ENCODE measurements around the gene NCAM2. TPM values are rescaled to one million over a fixed set of nuclear protein-coding genes. Genes with fewer than 3 reads are reported as not detected.

NCAM2 gene
- total RNA-seq, 1 donor from 2014 or later, result 7.6 TPM

DNA sequence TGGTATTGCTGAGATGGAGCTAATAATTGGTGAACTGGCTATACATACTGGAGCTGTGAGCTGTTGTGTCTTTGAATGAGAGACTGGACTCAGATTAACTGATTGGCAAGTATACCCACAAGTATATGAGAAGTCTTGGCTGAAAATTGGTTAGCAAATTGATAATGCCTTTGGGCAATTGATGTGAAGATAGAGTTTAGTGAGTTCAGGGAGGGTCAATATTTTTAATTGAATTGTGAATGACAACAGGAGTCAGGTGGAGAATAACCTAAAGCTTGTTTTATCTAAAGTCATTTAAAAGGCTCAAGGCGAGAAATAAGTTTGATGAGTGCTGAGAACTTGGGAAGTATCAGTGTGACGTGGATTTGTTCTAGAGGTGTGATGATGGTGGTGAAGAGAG lies 27.5 kb downstream of the NCAM2 start:
- no peak for DNase-seq (ENCODE audit: extremely low read depth, low read depth, low spot score)

DNA sequence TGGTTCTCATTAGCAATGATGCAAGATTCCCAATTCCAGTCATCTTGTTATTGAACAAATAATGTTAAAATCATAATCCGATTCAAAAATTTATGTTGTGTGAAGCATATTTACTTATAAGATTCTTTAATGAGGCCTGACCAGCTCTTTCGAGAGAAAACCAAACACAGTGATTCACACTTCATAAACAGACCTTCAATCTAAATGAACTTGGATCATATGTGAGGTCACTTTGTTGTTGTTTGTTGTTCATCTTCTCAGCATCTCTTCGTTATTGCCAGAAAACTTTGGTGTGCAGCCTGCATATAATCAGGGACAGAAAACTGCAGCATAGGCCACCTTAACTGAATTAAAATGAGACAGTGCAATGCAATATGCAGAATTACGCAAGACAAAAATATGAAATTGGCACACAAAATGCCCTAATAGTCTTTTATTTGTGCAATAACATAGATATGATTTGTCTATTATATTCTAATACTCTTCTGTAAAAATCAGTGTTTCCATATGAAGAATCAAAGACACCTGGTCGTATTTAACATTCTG lies 30.1 kb downstream of the NCAM2 start:
- DNase-seq (ENCODE audit: extremely low read depth, low read depth, low spot score), result no peak

DNA sequence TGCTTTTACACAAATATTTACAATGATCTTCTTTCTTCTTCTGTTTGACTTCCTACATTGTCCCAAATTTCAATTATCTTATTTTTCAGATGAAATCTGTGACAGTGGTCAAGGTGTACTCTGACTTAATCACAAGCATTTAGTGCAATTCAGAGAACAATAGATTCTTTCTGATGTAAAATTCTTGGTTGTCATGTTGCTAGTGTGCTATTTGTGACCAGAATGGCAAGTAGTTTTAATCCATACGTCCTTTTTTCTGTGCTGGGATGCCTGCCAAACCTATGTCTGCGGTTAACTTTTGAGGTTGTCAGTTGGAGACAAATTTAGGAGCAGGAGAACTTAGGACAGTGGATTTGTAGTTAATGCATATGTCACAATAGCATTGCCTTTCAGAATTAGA lies 31.0 kb downstream of the NCAM2 start:
- DNase-seq (ENCODE audit: extremely low read depth, low read depth, low spot score), result no peak

DNA sequence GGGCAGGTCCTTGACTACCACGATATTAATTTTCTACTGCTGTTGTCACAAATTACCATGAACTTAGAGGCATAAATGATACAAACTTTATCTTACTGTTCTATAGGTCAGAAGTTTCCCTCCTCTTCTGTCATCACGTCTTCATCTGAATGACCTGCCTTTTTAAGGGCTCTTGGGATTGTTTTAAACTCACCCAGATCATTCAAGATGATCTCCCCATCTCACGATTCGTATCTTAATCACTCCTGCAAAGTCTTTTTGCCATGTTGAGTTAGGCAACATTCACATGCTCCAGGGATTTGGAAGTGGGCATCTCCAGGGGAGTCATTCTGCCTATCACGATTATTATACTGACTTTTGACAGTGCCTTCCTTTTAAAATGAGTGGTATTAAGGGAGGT lies 32.1 kb downstream of the NCAM2 start:
- no peak for DNase-seq (ENCODE audit: extremely low read depth, low read depth, low spot score)

DNA sequence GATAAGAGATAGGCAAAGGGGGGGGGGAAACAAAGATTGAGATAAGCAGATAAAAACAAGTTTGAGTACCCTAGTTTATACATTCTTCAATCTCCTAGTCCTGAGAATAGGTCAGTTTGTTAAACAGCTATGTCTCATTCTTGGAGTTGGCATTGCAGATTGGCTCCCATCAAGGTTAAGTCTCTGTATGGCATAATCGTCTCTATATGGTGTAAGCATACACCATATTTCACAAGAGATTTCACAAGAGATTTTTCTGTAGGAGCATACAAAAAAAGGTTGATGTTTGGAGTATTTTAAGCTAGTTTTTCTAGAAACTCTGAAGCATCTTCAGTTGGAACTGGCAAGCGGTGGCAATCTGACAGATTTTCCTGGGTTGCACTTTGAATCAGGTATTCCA lies 35.8 kb downstream of the NCAM2 start:
- no peak for DNase-seq (ENCODE audit: extremely low read depth, low read depth, low spot score)

- DNase-seq (ENCODE audit: extremely low read depth, low read depth, low spot score), result no peak
Measured at GRCh38 chr21:21039624-21040170, 41.5 kb downstream of the NCAM2 start.

- DNase-seq (ENCODE audit: extremely low read depth, low read depth, low spot score), result no peak
Measured at GRCh38 chr21:21045518-21045917, 47.3 kb downstream of the NCAM2 start.

GRCh38 chr21:21046063-21046462 lies 47.9 kb downstream of the NCAM2 start:
- no peak for DNase-seq (ENCODE audit: extremely low read depth, low read depth, low spot score)

DNA sequence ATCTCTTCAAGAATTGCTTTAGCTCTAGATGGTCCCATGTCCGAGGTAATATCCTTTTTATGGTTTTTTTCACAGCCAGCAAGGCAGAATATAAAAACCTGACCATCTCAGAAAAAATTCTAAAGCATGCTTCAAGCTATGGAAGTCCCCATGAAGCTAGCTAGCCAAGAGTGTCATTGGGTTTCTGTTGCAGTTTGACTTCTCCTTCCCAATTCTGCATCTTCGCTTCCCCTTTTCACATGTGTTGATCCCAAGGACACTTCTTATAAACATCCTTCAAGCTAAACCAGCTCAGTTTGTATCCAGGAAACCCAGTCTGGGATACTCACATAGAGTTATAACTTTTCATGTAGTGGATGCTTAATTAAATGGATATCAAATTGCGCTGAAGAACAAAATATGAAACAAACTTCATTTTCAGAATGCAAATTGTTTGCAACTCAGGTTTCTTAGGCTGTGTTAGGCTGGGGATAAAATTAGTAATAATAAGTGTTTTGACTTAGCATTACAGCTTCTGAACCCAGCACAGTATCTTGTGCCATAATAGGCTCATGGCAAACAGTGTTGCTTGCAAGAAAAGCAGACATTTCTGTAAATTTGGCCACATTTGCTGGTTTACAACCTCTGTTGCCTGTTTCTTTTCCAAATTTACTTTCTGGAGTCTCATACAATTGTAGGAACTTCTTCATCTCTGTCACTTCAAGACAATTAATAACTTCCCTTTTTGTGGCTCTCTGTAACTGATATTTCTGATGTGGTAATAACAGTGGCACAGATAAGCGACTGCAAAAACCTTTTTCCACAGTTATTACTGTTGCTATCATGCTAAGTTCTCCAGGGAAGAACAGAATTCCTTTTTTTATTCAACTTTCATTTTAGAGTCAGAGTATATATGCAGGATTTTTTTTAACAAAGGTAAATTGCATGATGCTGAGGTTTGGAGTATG lies 53.2 kb downstream of the NCAM2 start:
- DNase-seq (ENCODE audit: extremely low read depth, low read depth, low spot score), result no peak

GRCh38 chr21:21052672-21053071 lies 54.5 kb downstream of the NCAM2 start:
- DNase-seq (ENCODE audit: extremely low read depth, low read depth, low spot score), result no peak

DNA sequence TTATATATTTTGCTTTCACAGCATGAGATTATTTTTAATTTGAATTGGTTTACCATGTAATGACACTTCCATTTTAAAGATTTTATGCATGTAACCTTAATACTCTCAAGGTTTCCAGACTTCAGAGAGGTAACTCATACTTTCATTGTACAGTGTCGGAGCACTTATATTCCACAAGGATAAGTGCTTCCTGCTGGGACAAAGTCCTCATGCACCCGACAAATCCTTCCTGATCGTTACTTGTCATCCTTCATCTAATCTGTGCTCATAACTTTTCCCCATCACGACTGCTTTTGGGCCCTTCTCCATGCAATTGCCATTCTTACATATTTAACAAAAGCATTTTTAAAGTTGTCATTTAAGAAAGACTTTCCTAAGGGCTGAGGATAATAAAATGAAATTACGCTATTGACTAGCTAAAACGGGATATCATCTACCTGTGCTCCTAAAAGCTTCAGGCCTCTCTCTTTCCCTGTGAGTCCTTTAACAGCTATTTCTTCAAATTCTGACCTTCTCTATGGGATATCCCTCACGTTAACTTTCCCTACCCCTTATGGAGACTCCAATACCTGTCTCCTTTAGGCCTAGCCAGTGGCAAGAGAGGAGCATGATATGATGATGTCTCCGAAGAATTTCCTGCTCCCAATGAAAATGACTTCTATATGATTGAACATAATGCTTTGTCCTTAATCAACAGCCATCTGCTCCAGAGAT lies 59.3 kb downstream of the NCAM2 start:
- no peak for DNase-seq (ENCODE audit: extremely low read depth, low read depth, low spot score)

- no peak for DNase-seq (ENCODE audit: extremely low read depth, low read depth, low spot score)
Measured at GRCh38 chr21:21063828-21064227, 65.6 kb downstream of the NCAM2 start.

GRCh38 chr21:21064353-21064752 lies 66.1 kb downstream of the NCAM2 start:
- no peak for DNase-seq (ENCODE audit: extremely low read depth, low read depth, low spot score)

DNA sequence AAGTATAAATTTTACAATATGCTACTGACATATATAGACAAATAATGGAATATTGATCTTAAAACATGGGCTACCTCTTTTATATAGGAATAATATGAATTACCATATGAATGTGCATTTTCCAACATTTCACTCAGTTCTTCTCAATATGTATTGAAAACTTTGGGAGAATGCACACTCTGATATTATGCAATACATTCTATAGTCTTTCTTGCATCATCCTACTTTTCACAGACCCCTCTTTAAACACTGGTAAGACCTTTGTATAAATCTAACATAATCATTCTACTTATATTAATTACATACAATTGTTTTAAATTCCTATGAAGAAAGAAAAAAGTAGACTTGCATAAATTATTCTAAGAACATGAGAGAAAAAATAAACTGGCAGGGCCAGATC lies 69.2 kb downstream of the NCAM2 start:
- DNase-seq (ENCODE audit: extremely low read depth, low read depth, low spot score), result no peak

GRCh38 chr21:21074305-21074704 lies 76.1 kb downstream of the NCAM2 start:
- no peak for DNase-seq (ENCODE audit: extremely low read depth, low read depth, low spot score)

GRCh38 chr21:21076051-21076450 lies 77.8 kb downstream of the NCAM2 start:
- DNase-seq (ENCODE audit: extremely low read depth, low read depth, low spot score), result no peak

GRCh38 chr21:21076491-21076890 lies 78.3 kb downstream of the NCAM2 start:
- DNase-seq (ENCODE audit: extremely low read depth, low read depth, low spot score), result no peak

- no peak for DNase-seq (ENCODE audit: extremely low read depth, low read depth, low spot score)
Measured at GRCh38 chr21:21079646-21080045, 81.4 kb downstream of the NCAM2 start.

- DNase-seq (ENCODE audit: extremely low read depth, low read depth, low spot score), result no peak
Measured at GRCh38 chr21:21084179-21084578, 86.0 kb downstream of the NCAM2 start.

DNA sequence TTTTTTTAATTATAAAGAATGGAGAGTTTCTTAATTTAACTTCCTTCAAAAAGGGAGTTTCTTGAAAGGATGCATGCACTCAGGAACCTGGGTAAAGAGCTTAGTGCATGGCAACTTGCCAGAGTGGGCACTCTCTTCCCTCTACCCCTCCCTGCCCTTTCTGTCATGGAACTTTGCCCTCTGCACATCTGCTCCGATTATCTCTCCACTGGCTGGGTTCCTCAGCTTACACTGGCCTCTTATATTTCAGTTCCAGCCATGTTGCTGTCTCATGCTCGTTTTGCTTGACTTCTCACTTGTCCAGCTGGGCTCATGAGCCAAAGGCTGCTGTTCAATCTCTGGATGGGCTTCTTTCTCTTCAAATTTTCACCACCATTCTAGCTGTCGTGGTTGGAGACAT lies 87.0 kb downstream of the NCAM2 start:
- DNase-seq (ENCODE audit: extremely low read depth, low read depth, low spot score), result no peak

DNA sequence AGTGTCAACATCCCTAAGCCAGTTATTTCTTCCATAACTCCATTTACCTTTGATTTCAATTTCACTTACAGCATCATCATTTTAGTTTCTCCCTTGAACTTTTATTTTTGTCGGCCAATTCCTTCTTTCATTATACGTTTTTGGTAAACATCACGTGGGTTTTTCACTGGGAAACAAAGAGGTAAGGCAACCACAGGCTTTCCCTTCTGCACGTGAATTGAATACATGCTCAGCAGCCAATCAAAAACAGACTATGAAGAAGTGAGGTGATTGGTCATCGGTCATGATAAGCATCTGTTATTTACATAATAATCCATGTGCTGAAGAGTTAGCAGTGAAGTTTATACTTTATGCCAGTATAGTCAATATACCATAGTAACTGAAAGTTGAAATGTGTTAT lies 98.7 kb downstream of the NCAM2 start:
- DNase-seq (ENCODE audit: extremely low read depth, low read depth, low spot score), result no peak
